ENCODE data around the gene S100A3. TPM values are rescaled to one million over a fixed set of nuclear protein-coding genes. Genes with fewer than 3 reads are reported as not detected.
"Not testable (repeated sequence)": the region's sequence is repeated elsewhere in the genome, so short reads cannot be mapped to it uniquely, and the experiment has no call there.

S100A3 gene
- total and polyA plus RNA-seq, 12 donors: 0.30 to 6.3 (median 2.5) TPM; not detected in 6

GRCh38 chr1:153563483-153563901 lies 14.4 kb upstream of the S100A3 start:
- Histone ChIP-seq H3K4me1 (peaks cover 26 to 37% (median 32%) of the 10 kb centered on the region in 9 donors), H3K27ac (no peak overlapping the region), H3K9me3 (no peaks in the 10 kb centered on the region), H3K36me3 (no peaks in the 10 kb centered on the region), H3K27me3 (no peaks in the 10 kb centered on the region), H3K4me3 (no peak overlapping the region)
- DNase-seq (no peak), ATAC-seq (no peak)
- no peak for TF ChIP-seq CTCF (IDR thresholded peaks at IDR 0.05)
- 81 to 86% methylated on average over 6 of the region's 6 CpGs for WGBS, 2 donors
- intact Hi-C loops (cut with DNase I): loop anchor here in 4 of 10 donors (10.0 kb wide), 2 partner anchors 49 to 209 kb away; partner anchors contain the start of gene S100A9 (in 3 of the 4)

GRCh38 chr1:153562021-153562420 lies 13.0 kb upstream of the S100A3 start:
- H3K27me3 ChIP-seq, ATAC-seq, DNase-seq, H3K4me3 ChIP-seq, H3K9me3 ChIP-seq, H3K27ac ChIP-seq, H3K36me3 ChIP-seq: not testable (repeated sequence)
- WGBS, 2 donors: 88 to 91% methylated on average over 3 of the region's 3 CpGs
- peaks cover 15 to 23% (median 18%) of the 10 kb centered on the region in 9 donors for H3K4me1 ChIP-seq
- intact Hi-C loops (cut with DNase I): loop anchor here in 4 of 10 donors (10.0 kb wide), 2 partner anchors 47 to 207 kb away; partner anchors contain the start of gene S100A9 (in 3 of the 4)

GRCh38 chr1:153561466-153561985 lies 12.5 kb upstream of the S100A3 start:
- Histone ChIP-seq H3K36me3 (no peaks in the 10 kb centered on the region), H3K27me3 (no peaks in the 10 kb centered on the region), H3K9me3 (no peaks in the 10 kb centered on the region), H3K4me1 (peaks cover 12 to 18% (median 13%) of the 10 kb centered on the region in 9 donors), H3K27ac (no peak overlapping the region), H3K4me3 (no peak overlapping the region)
- 96 to 98% methylated on average over 3 of the region's 3 CpGs for WGBS, 2 donors
- intact Hi-C loops (cut with DNase I): loop anchor here in 4 of 10 donors (10.0 kb wide), 2 partner anchors 47 to 207 kb away; partner anchors contain the start of gene S100A9 (in 3 of the 4)
- TF ChIP-seq CTCF (IDR thresholded peaks at IDR 0.05): no peak
- no peak for DNase-seq
- no peak for ATAC-seq

GRCh38 chr1:153560771-153561465 lies 11.9 kb upstream of the S100A3 start:
- WGBS, 2 donors: 87 to 88% methylated on average over 10 of the region's 10 CpGs
- TF ChIP-seq CTCF (IDR thresholded peaks at IDR 0.05): no peak
- H3K27ac ChIP-seq: no peak overlapping the region
- H3K4me3 ChIP-seq: no peak overlapping the region
- H3K4me1 ChIP-seq: peaks cover 6 to 12% (median 7%) of the 10 kb centered on the region in 9 donors
- DNase-seq (no peak), ATAC-seq (no peak)
- H3K27me3 ChIP-seq: no peaks in the 10 kb centered on the region
- no peaks in the 10 kb centered on the region for H3K36me3 ChIP-seq
- intact Hi-C loops (cut with DNase I): loop anchor here in 4 of 10 donors (10.0 kb wide), 2 partner anchors 46 to 206 kb away; partner anchors contain the start of gene S100A9 (in 3 of the 4)
- H3K9me3 ChIP-seq: no peaks in the 10 kb centered on the region

Data from heart right ventricle (tissue), 16 donors.